Gastrocnemius medialis (tissue), 4 donors: Measurements from ENCODE around the gene UBE2Q1. TPM values are rescaled to one million over a fixed set of nuclear protein-coding genes. Genes with fewer than 3 reads are reported as not detected.
"Not testable (repeated sequence)": the region's sequence is repeated elsewhere in the genome, so short reads cannot be mapped to it uniquely, and the experiment has no call there.

Experiments
- ATAC-seq, 2 donors: fragments of 150-250 bp; one replicate each; pipeline ENCODE4 v1.9.1; 2016
- DNase-seq, 2 donors: peaks; one replicate each; pipeline ENCODE4 v3.0.0-alpha.2; 2019
- H3K27ac ChIP-seq, 4 donors: fragments of 200-600 bp; sonication (generic); 1 replicate in 1 of 4; 2 replicates in 3 of 4; pipeline ENCODE4 v1.5.1; 2016 to 2018; ENCODE audit warnings: mild to moderate bottlenecking in 2 of 4, moderate library complexity in 1 of 4
- H3K27me3 ChIP-seq, 3 donors: fragments of 200-600 bp; sonication (generic) in 2 of 3; 1 replicate in 1 of 3; 2 replicates in 2 of 3; pipeline versions ENCODE4 v1.5.1 to v1.6.0; 2016 to 2019; ENCODE audit warnings: mild to moderate bottlenecking in 1 of 3, moderate library complexity in 1 of 3
- H3K36me3 ChIP-seq, 2 donors: fragments of 200-600 bp; sonication (generic) in 1 of 2; one replicate each; pipeline ENCODE4 v1.5.1; 2017 to 2018
- H3K4me1 ChIP-seq, 2 donors: fragments of 200-600 bp; sonication (generic) in 1 of 2; one replicate each; pipeline ENCODE4 v1.5.1; 2016 to 2017; ENCODE audit warnings: mild to moderate bottlenecking in 2 of 2
- H3K4me3 ChIP-seq, 4 donors: fragments of 200-600 bp; sonication (generic) in 3 of 4; 1 replicate in 1 of 4; 2 replicates in 3 of 4; pipeline ENCODE4 v1.5.1; 2016 to 2019; ENCODE audit warnings: mild to moderate bottlenecking in 2 of 4
- H3K9me3 ChIP-seq, 3 donors: fragments of 200-600 bp; sonication (generic) in 2 of 3; 1 replicate in 1 of 3; 2 replicates in 2 of 3; pipeline ENCODE4 v1.5.1; 2016 to 2019
- CTCF ChIP-seq, 5 experiments: fragments of 450-650 bp in 3 of 5; fragments of 200-600 bp in 2 of 5; sonication (generic) in 2 of 5; IDR thresholded peaks in 4 of 5; conservative IDR thresholded peaks in 1 of 5; 1 replicate in 4 of 5; 2 replicates in 1 of 5; pipeline ENCODE4 v1.5.1; 2016 to 2019; ENCODE audit warnings: antibody characterized with exemption in 5 of 5, mild to moderate bottlenecking in 3 of 5, moderate library complexity in 3 of 5
- POLR2A ChIP-seq, 2 donors: fragments of 450-650 bp; IDR thresholded peaks; one replicate each; pipeline ENCODE4 v1.6.1; 2017; ENCODE audit warnings: antibody characterized with exemption in 2 of 2, mild to moderate bottlenecking in 2 of 2, moderate library complexity in 2 of 2
- in situ Hi-C, 4 donors: fragments of 200-750 bp; cut with MboI; loops; one replicate each; pipeline versions ENCODE4 v1.15.0 to v1.8.0; 2017; ENCODE audit warnings: low sequenced_read_pairs in 4 of 4
- intact Hi-C: fragments of 100-400 bp; cut with DNase I; formaldehyde crosslinking; loops from one replicate; pipeline ENCODE4 v1.15.1; 2023; ENCODE audit warnings: low total_unique reads
- total RNA-seq, 4 donors: library from RNA; depleted of rRNA; stranded (reverse); fragments of >200 nt; gene quantifications; one replicate each; pipeline versions ENCODE4 v1.1.0 to v1.2.3, GENCODE V29; 2016

UBE2Q1 gene
- total RNA-seq, 4 donors from 2014 or later, result 18.8 to 42.8 (median 24.1) TPM

DNA sequence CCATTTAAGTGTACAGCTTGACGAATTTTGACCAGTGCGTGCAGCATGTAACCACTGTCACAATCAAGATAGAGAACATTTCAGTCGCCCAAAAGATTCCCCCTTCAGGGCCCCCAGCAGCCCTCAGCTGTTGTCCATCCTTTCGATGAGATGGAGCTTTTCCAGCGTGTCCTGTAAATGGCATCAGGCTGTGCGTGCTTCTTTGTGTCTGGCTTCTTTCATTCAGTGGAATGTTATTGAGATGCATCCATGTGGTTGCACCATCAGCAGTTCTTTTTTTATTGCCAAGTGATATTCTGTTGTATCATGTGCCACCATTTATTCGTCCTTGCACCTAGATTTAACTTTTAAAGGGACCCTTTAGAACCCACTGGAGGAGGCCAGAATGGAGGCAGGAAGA, 21.9 kb downstream of the UBE2Q1 start:
- no peak for ATAC-seq
- Histone ChIP-seq H3K9me3 (no peaks in the 10 kb centered on the region), H3K4me1 (no peaks in the 10 kb centered on the region), H3K27ac (no peak overlapping the region), H3K27me3 (no peaks in the 10 kb centered on the region), H3K36me3 (no peaks in the 10 kb centered on the region), H3K4me3 (no peak overlapping the region)
- intact Hi-C loops (no loop called here), in situ Hi-C loops (no loop called here)
- DNase-seq, result no peak
- no peak for TF ChIP-seq CTCF (IDR thresholded peaks at IDR 0.05 in 4 of 5, conservative IDR thresholded peaks at IDR 0.05 in 1 of 5)
- no peak for TF ChIP-seq POLR2A (IDR thresholded peaks at IDR 0.05)

DNA sequence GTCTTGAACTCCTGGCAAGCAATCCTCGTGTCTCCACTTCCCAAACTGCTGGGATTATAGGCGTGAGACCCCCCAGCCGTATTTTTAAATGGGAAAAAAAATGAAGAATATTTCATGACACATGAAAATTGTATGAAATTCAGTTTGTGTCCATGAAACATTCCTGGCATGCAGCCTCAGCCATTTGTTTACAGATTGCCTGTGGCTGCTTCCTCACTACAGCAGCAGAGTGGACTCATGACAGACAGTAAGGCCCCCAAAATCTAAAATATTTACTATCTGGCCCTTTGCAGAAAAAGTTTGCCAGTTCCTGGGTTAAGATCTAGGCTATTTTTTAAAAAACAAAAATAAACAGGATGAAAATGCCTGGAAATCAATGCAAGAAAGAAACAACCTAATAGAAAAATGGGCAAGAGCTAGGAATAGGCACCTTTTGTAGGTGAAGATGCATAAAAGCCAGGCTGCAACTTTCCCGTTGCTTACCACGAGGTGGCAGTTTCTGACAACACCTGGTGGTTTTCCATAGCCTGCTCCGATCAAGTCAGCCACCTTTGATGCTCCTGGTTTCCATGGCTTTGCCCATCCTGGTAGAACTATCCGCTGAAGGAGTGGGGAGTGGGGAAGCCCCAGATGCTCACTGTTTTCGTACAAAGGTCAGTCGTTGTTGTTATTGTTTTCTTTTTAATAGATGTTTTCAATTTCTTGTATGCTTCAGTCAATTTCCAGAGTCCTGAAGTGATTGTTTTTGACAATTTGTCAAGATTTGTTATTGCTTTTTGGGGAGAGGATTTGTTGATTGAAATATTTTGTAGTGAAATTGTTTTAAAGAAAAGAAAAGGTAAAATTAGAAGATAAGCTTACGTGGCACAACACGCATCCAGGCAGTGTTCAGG, 24.3 kb downstream of the UBE2Q1 start:
- DNase-seq (no peak), ATAC-seq (no peak)
- Histone ChIP-seq H3K27me3 (no peaks in the 10 kb centered on the region), H3K4me3 (no peak overlapping the region), H3K36me3 (no peaks in the 10 kb centered on the region), H3K4me1 (no peaks in the 10 kb centered on the region), H3K9me3 (no peaks in the 10 kb centered on the region), H3K27ac (no peak overlapping the region)
- TF ChIP-seq CTCF (IDR thresholded peaks at IDR 0.05 in 4 of 5, conservative IDR thresholded peaks at IDR 0.05 in 1 of 5) (peak in 1 of 5 experiments; percentile 7), POLR2A (IDR thresholded peaks at IDR 0.05) (no peak)
- in situ Hi-C loops, result no loop called here
- intact Hi-C loops, result no loop called here

DNA sequence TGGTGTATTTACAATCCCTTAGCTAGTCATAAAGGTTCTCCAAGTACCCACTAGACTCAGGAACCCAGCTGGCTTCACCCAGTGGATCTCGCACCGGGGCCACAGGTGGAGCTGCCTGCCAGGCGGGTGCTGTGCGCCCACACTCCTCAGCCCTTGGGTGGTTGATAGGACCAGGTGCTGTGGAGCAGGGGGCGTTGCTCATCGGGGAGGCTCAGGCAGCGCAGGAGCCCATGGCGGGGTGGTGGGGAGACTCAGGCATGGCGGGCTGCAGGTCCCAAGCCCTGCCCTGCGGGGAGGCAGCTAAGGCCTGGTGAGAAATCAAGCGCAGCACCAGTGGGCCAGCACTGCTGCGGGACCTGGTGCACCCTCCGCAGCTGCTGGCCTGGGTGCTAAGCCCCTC, 26.5 kb downstream of the UBE2Q1 start:
- intact Hi-C loops, ATAC-seq, H3K27me3 ChIP-seq, H3K27ac ChIP-seq, in situ Hi-C loops, H3K9me3 ChIP-seq, DNase-seq, H3K4me3 ChIP-seq, H3K4me1 ChIP-seq, H3K36me3 ChIP-seq: not testable (repeated sequence)

- Histone ChIP-seq H3K36me3 (no peaks in the 10 kb centered on the region), H3K9me3 (no peaks in the 10 kb centered on the region), H3K4me1 (no peaks in the 10 kb centered on the region), H3K27me3 (no peaks in the 10 kb centered on the region), H3K27ac (no peak overlapping the region), H3K4me3 (no peak overlapping the region)
- TF ChIP-seq POLR2A (IDR thresholded peaks at IDR 0.05) (no peak), CTCF (IDR thresholded peaks at IDR 0.05 in 4 of 5, conservative IDR thresholded peaks at IDR 0.05 in 1 of 5) (no peak)
- in situ Hi-C loops, result no loop called here
- ATAC-seq, result no peak
- intact Hi-C loops, result no loop called here
- DNase-seq, result no peak
Measured at GRCh38 chr1:154529308-154529707, 29.2 kb downstream of the UBE2Q1 start.

- TF ChIP-seq CTCF (IDR thresholded peaks at IDR 0.05 in 4 of 5, conservative IDR thresholded peaks at IDR 0.05 in 1 of 5) (no peak), POLR2A (IDR thresholded peaks at IDR 0.05) (no peak)
- in situ Hi-C loops (no loop called here), intact Hi-C loops (no loop called here)
- DNase-seq, result no peak
- H3K27ac ChIP-seq, result no peak overlapping the region
- H3K27me3 ChIP-seq, result no peaks in the 10 kb centered on the region
- ATAC-seq, result no peak
- H3K4me3 ChIP-seq, result no peak overlapping the region
- no peaks in the 10 kb centered on the region for H3K36me3 ChIP-seq
- no peaks in the 10 kb centered on the region for H3K4me1 ChIP-seq
- H3K9me3 ChIP-seq, result no peaks in the 10 kb centered on the region
Measured at GRCh38 chr1:154527192-154527591, 31.3 kb downstream of the UBE2Q1 start.
